ENCODE results near the gene ADGRB3. TPM values are rescaled to one million over a fixed set of nuclear protein-coding genes. Genes with fewer than 3 reads are reported as not detected.

Gene ADGRB3
- total and polyA plus RNA-seq, 10 of the 15 experiments (the other 5 are each of a cell fraction or from before 2014, with no cell fraction given) = 0.03 to 0.06 TPM; not detected in 8

- Histone ChIP-seq H3K36me3 (ENCODE audit: control insufficient read depth in 2 of 2, insufficient read depth in 2 of 2, low read length in 1 of 2) (no peaks in the 10 kb centered on the region), H2AFZ (ENCODE audit: control insufficient read depth, low read depth, low read length) (no peak overlapping the region), H3K4me3 (no peak overlapping the region), H4K20me1 (ENCODE audit: control insufficient read depth, insufficient read depth) (no peaks in the 10 kb centered on the region), H3K27me3 (replicated peaks in 1 of 2; ENCODE audit: control insufficient read depth in 2 of 2, insufficient read depth in 2 of 2, low read length in 1 of 2) (no peaks in the 10 kb centered on the region), H3K27ac (ENCODE audit: control insufficient read depth, insufficient read depth) (no peak overlapping the region), H3K9ac (ENCODE audit: control insufficient read depth, insufficient read depth, low read length) (no peak overlapping the region), H3K79me2 (ENCODE audit: control insufficient read depth, insufficient read depth, low read length) (no peaks in the 10 kb centered on the region), H3K4me1 (ENCODE audit: control insufficient read depth, insufficient read depth, low read length) (no peaks in the 10 kb centered on the region), H3K4me2 (ENCODE audit: control insufficient read depth, insufficient read depth) (no peak overlapping the region), H3K9me3 (replicated peaks; ENCODE audit: control insufficient read depth, insufficient read depth, low read length) (no peaks in the 10 kb centered on the region)
- TF ChIP-seq ATF2 (IDR thresholded peaks at IDR 0.05; ENCODE audit: low read length) (no peak), SPI1 (IDR thresholded peaks at IDR 0.05; ENCODE audit: borderline replicate concordance, insufficient read depth, low read depth, low read length) (peak; percentile 24; the same call in 1 of the 2 replicates)
- FAIRE-seq = no peak
- RAD21 ChIA-PET (ENCODE audit: unreplicated experiment) = no interaction called here
- intact Hi-C loops (cut with micrococcal nuclease; ENCODE audit: unreplicated experiment) = no loop called here
- no TSS peak for BruUV-seq (replicated peaks)
- WGBS (ENCODE audit: insufficient coverage, insufficient replicate concordance, low lambda C conversion rate, missing lambda C conversion rate) = 57% methylated on average over 5 of the region's 5 CpGs
- SMC1A ChIA-PET (ENCODE audit: uncharacterized antibody, unreplicated experiment) = no interaction called here
- ATAC-seq = no peak
- in situ Hi-C loops (cut with MboI) = no loop called here
- DNase-seq (ENCODE audit: low read depth, low spot score) = no peak
- POLR2A ChIA-PET = no interaction called here
- CTCF ChIA-PET = no interaction called here
Observed at GRCh38 chr6:68756454-68757375, 121.6 kb downstream of the ADGRB3 start.

GRCh38 chr6:68757821-68758220, 122.7 kb downstream of the ADGRB3 start:
- DNase-seq (ENCODE audit: low read depth, low spot score) (no peak), FAIRE-seq (no peak), ATAC-seq (no peak)
- BruUV-seq (replicated peaks) = no TSS peak
- H3K27me3 ChIP-seq (replicated peaks in 1 of 2; ENCODE audit: control insufficient read depth in 2 of 2, insufficient read depth in 2 of 2, low read length in 1 of 2) = no peaks in the 10 kb centered on the region
- H3K4me1 ChIP-seq (ENCODE audit: control insufficient read depth, insufficient read depth, low read length) = no peaks in the 10 kb centered on the region
- H3K4me2 ChIP-seq (ENCODE audit: control insufficient read depth, insufficient read depth) = no peak overlapping the region
- no peaks in the 10 kb centered on the region for H3K36me3 ChIP-seq (ENCODE audit: control insufficient read depth in 2 of 2, insufficient read depth in 2 of 2, low read length in 1 of 2)
- H3K9ac ChIP-seq (ENCODE audit: control insufficient read depth, insufficient read depth, low read length) = no peak overlapping the region
- no peaks in the 10 kb centered on the region for H3K79me2 ChIP-seq (ENCODE audit: control insufficient read depth, insufficient read depth, low read length)
- in situ Hi-C loops (cut with MboI) = no loop called here
- CTCF ChIA-PET = interaction anchor here (0.6 kb wide), 1 partner anchor 9 kb away, joined by 3 read pairs; no protein-coding TSS in a partner anchor
- RAD21 ChIA-PET (ENCODE audit: unreplicated experiment) = no interaction called here
- H3K4me3 ChIP-seq = no peak overlapping the region
- H3K27ac ChIP-seq (ENCODE audit: control insufficient read depth, insufficient read depth) = no peak overlapping the region
- POLR2A ChIA-PET = no interaction called here
- no peaks in the 10 kb centered on the region for H4K20me1 ChIP-seq (ENCODE audit: control insufficient read depth, insufficient read depth)
- intact Hi-C loops (cut with micrococcal nuclease; ENCODE audit: unreplicated experiment) = no loop called here
- WGBS (ENCODE audit: insufficient coverage, insufficient replicate concordance, low lambda C conversion rate, missing lambda C conversion rate) = 0% methylated on average over 1 of the region's 1 CpG
- H3K9me3 ChIP-seq (replicated peaks; ENCODE audit: control insufficient read depth, insufficient read depth, low read length) = no peaks in the 10 kb centered on the region
- H2AFZ ChIP-seq (ENCODE audit: control insufficient read depth, low read depth, low read length) = no peak overlapping the region
- SMC1A ChIA-PET (ENCODE audit: uncharacterized antibody, unreplicated experiment) = interaction anchor here (0.8 kb wide), 1 partner anchor 16 kb away, joined by 3 read pairs; no protein-coding TSS in a partner anchor
- no peak for TF ChIP-seq RELA (IDR thresholded peaks at IDR 0.05; ENCODE audit: borderline replicate concordance, partially characterized antibody)
- TF ChIP-seq GATAD2B (conservative IDR thresholded peaks at IDR 0.05; ENCODE audit: low read depth) = no peak
- TF ChIP-seq ZBTB40 (IDR thresholded peaks at IDR 0.05; ENCODE audit: borderline replicate concordance) = no peak
- no peak for TF ChIP-seq SREBF2 (IDR thresholded peaks at IDR 0.05; ENCODE audit: low read length)
- TF ChIP-seq BHLHE40 (IDR thresholded peaks at IDR 0.05; ENCODE audit: borderline replicate concordance in 1 of 2, low read depth in 2 of 2, low read length in 1 of 2) = no peak
- TF ChIP-seq NR2F1 (conservative IDR thresholded peaks at IDR 0.05) = no peak
- no peak for TF ChIP-seq ATF7 (IDR thresholded peaks at IDR 0.05; ENCODE audit: low read depth)
